Neural progenitor cell (in vitro differentiated cells): ENCODE measurements around the gene PCNP. TPM values are rescaled to one million over a fixed set of nuclear protein-coding genes. Genes with fewer than 3 reads are reported as not detected.
A peak's percentile ranks its signal among the peaks of the same experiment; 100 is the strongest.
"Not testable (repeated sequence)": the region's sequence is repeated elsewhere in the genome, so short reads cannot be mapped to it uniquely, and the experiment has no call there.

Experiments used
- DNase-seq: peaks from one replicate; pipeline ENCODE4 v3.0.0-alpha.2; 2016; ENCODE audit warnings: low spot score
- H2AFZ ChIP-seq: fragments of 200-600 bp; sonication (generic); replicated peaks from 2 replicates; pipeline ENCODE4 v1.6.1; 2016; ENCODE audit warnings: antibody characterized with exemption
- H3F3A ChIP-seq: fragments of 200-600 bp; sonication (generic); 2 replicates; pipeline ENCODE4 v1.6.1; 2016; ENCODE audit warnings: antibody characterized with exemption, low read depth
- H3K27ac ChIP-seq: fragments of 200-600 bp; sonication (generic); 2 replicates; pipeline ENCODE4 v1.5.1; 2016; ENCODE audit warnings: mild to moderate bottlenecking
- H3K27me3 ChIP-seq: fragments of 200-600 bp; sonication (generic); 2 replicates; pipeline ENCODE4 v1.6.1; 2016; ENCODE audit warnings: mild to moderate bottlenecking, moderate library complexity
- H3K36me3 ChIP-seq: fragments of 200-600 bp; sonication (generic); 2 replicates; pipeline ENCODE4 v1.5.1; 2016
- H3K4me1 ChIP-seq: fragments of 200-600 bp; sonication (generic); 2 replicates; pipeline ENCODE4 v1.6.1; 2016; ENCODE audit warnings: mixed run types
- H3K4me2 ChIP-seq: fragments of 200-600 bp; sonication (generic); 2 replicates; pipeline ENCODE4 v1.6.1; 2016
- H3K4me3 ChIP-seq: fragments of 200-600 bp; sonication (generic); 2 replicates; pipeline ENCODE4 v1.5.1; 2016
- H3K79me2 ChIP-seq: fragments of 200-600 bp; sonication (generic); 2 replicates; pipeline ENCODE4 v1.6.1; 2016; ENCODE audit warnings: low read depth
- H3K9ac ChIP-seq: fragments of 200-600 bp; sonication (generic); 2 replicates; pipeline ENCODE4 v1.6.1; 2016
- H3K9me3 ChIP-seq: fragments of 200-600 bp; sonication (generic); 2 replicates; pipeline ENCODE4 v1.5.1; 2016; ENCODE audit warnings: low read depth
- H4K20me1 ChIP-seq: fragments of 200-600 bp; sonication (generic); 2 replicates; pipeline ENCODE4 v1.6.1; 2016; ENCODE audit warnings: low read depth
- H3K27ac Mint-ChIP-seq: 3 replicates; pipeline ENCODE4 v1.8.0; 2021; ENCODE audit warnings: mixed read lengths
- H3K27me3 Mint-ChIP-seq: 2 replicates; pipeline ENCODE4 v1.8.0; 2022; ENCODE audit warnings: low read depth, mild to moderate bottlenecking, inconsistent platforms, moderate library complexity, mixed read lengths; ENCODE audit not compliant: insufficient read depth
- H3K36me3 Mint-ChIP-seq: 3 replicates; pipeline ENCODE4 v1.8.0; 2021; ENCODE audit warnings: mixed read lengths
- H3K4me1 Mint-ChIP-seq: 3 replicates; pipeline ENCODE4 v1.8.0; 2021; ENCODE audit warnings: mixed read lengths
- H3K4me3 Mint-ChIP-seq: 3 replicates; pipeline ENCODE4 v1.8.0; 2021; ENCODE audit warnings: mild to moderate bottlenecking, moderate library complexity, mixed read lengths
- H3K9me3 Mint-ChIP-seq: 3 replicates; pipeline ENCODE4 v1.8.0; 2020; ENCODE audit warnings: mixed read lengths
- EZH2 ChIP-seq: fragments of 200-600 bp; sonication (generic); IDR thresholded peaks from 2 replicates; pipeline ENCODE4 v1.6.1; 2017; ENCODE audit warnings: antibody characterized with exemption, mild to moderate bottlenecking, moderate library complexity
- EZH2phosphoT487 ChIP-seq: fragments of 200-600 bp; sonication (generic); IDR thresholded peaks from 2 replicates; pipeline ENCODE4 v1.6.1; 2017; ENCODE audit warnings: antibody characterized with exemption
- total RNA-seq: library from RNA; depleted of rRNA; stranded (reverse); fragments of >200 nt; gene quantifications from 2 replicates; pipeline ENCODE4 v1.2.3, GENCODE V29; 2015; ENCODE audit warnings: low replicate concordance
- TF ChIP-seq, protein P1 (sequence below): fragments of 200-600 bp; sonication (generic); IDR thresholded peaks from 2 replicates; pipeline ENCODE4 v1.5.1; 2017; ENCODE audit warnings: antibody characterized with exemption, mild to moderate bottlenecking

The PCNP gene
- total RNA-seq, 1 donor from 2014 or later: 248 TPM

DNA sequence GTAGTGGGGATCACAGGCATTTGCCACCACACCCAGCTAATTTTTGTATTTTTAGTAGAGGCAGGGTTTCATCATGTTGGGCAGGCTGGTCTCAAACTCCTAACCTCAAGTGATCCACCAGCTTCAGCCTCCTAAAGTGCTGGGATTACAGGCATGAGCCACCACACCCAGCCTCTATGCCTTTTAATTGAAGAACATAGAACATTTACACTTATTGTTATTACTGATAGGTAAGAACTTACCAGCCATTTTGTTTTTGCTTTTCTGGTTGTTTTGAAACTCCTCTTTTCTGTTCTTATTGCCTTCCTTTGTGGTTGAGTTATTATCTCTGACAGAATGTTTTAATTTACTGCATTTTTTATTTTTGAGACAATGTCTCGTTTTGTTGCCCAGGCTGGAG, 29.2 kb downstream of the PCNP start:
- no peak for DNase-seq
- Mint-ChIP-seq H3K36me3 (peaks cover 4% of the 10 kb centered on the region), H3K27ac (no peak overlapping the region), H3K4me3 (no peak overlapping the region), H3K27me3 (peaks cover 8% of the 10 kb centered on the region), H3K9me3 (no peaks in the 10 kb centered on the region), H3K4me1 (no peaks in the 10 kb centered on the region)
- Histone ChIP-seq H3F3A (peaks cover 7% of the 10 kb centered on the region), H4K20me1 (no peaks in the 10 kb centered on the region), H3K79me2 (no peaks in the 10 kb centered on the region), H3K9ac (no peak overlapping the region), H3K4me2 (no peak overlapping the region), H3K27me3 (no peaks in the 10 kb centered on the region), H3K36me3 (no peaks in the 10 kb centered on the region), H2AFZ (no peak overlapping the region), H3K27ac (no peak overlapping the region), H3K4me1 (no peaks in the 10 kb centered on the region), H3K4me3 (no peak overlapping the region), H3K9me3 (no peaks in the 10 kb centered on the region)
- TF ChIP-seq EZH2phosphoT487: no peak
- TF ChIP-seq EZH2: no peak
- TF ChIP-seq, protein P1, sequence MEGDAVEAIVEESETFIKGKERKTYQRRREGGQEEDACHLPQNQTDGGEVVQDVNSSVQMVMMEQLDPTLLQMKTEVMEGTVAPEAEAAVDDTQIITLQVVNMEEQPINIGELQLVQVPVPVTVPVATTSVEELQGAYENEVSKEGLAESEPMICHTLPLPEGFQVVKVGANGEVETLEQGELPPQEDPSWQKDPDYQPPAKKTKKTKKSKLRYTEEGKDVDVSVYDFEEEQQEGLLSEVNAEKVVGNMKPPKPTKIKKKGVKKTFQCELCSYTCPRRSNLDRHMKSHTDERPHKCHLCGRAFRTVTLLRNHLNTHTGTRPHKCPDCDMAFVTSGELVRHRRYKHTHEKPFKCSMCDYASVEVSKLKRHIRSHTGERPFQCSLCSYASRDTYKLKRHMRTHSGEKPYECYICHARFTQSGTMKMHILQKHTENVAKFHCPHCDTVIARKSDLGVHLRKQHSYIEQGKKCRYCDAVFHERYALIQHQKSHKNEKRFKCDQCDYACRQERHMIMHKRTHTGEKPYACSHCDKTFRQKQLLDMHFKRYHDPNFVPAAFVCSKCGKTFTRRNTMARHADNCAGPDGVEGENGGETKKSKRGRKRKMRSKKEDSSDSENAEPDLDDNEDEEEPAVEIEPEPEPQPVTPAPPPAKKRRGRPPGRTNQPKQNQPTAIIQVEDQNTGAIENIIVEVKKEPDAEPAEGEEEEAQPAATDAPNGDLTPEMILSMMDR: no peak

DNA sequence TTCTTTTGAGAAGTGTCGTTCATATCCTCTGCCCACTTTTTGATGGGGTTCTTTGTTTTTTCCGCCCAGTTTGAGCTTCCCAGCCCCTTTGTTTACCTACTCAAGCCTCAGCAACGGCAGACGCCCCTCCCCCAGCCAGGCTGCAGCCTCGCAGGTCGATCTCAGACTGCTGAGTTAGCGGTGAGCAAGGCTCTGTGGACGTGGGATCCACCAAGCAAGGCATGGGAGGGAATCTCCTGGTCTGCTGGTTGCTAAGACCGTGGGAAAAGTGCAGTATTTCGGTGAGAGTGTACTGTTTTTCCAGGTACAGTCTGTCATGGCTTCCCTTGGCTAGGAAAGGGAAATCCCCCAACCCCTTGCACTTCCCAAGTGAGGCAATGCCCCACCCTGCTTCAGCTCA, 31.4 kb downstream of the PCNP start:
- not testable (repeated sequence) for H3K4me2 ChIP-seq, H3K9ac ChIP-seq, H3K36me3 ChIP-seq, H3K79me2 ChIP-seq, H3K36me3 Mint-ChIP-seq, H3F3A ChIP-seq, H3K9me3 ChIP-seq, DNase-seq, H3K9me3 Mint-ChIP-seq, H3K27me3 Mint-ChIP-seq, H3K4me3 Mint-ChIP-seq, H3K27ac Mint-ChIP-seq, H3K4me3 ChIP-seq, H3K4me1 ChIP-seq, H3K27me3 ChIP-seq, H3K27ac ChIP-seq, H3K4me1 Mint-ChIP-seq, H4K20me1 ChIP-seq
- H2AFZ ChIP-seq: peak overlapping the region; percentile 73

DNA sequence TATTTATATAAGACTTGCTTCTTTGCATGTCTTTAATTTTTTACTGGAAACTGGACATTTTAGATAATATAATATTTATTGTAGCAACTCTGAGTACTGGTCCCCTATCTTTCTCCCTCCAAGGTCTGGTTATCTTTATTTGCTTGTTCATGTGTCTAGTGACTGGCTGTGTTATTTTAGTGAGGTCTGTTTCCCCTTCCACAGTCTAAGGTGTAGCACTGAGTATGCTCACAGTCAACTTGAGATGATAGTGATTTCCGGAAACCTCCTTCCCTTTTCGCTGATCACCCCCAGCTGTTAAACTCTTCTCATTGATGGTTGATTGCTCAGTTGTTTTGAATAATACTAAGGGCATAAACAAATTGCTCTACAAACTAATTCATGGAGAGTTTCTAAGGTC, 37.0 kb downstream of the PCNP start:
- no peaks in the 10 kb centered on the region for H3K9me3 Mint-ChIP-seq
- no peaks in the 10 kb centered on the region for H3K4me1 ChIP-seq
- TF ChIP-seq, protein P1: no peak
- TF ChIP-seq EZH2phosphoT487 (no peak), EZH2 (no peak)
- DNase-seq: no peak
- no peak overlapping the region for H3K27ac Mint-ChIP-seq
- no peak overlapping the region for H2AFZ ChIP-seq
- H3K36me3 Mint-ChIP-seq: no peaks in the 10 kb centered on the region
- no peak overlapping the region for H3K4me3 Mint-ChIP-seq
- H3K79me2 ChIP-seq: no peaks in the 10 kb centered on the region
- H3K27me3 ChIP-seq: no peaks in the 10 kb centered on the region
- no peak overlapping the region for H3K9ac ChIP-seq
- H3F3A ChIP-seq: peaks cover 3% of the 10 kb centered on the region
- no peak overlapping the region for H3K4me3 ChIP-seq
- no peak overlapping the region for H3K27ac ChIP-seq
- no peaks in the 10 kb centered on the region for H3K9me3 ChIP-seq
- no peak overlapping the region for H3K4me2 ChIP-seq
- H3K36me3 ChIP-seq: no peaks in the 10 kb centered on the region
- peaks cover 4% of the 10 kb centered on the region for H3K4me1 Mint-ChIP-seq
- no peaks in the 10 kb centered on the region for H4K20me1 ChIP-seq
- no peaks in the 10 kb centered on the region for H3K27me3 Mint-ChIP-seq

DNA sequence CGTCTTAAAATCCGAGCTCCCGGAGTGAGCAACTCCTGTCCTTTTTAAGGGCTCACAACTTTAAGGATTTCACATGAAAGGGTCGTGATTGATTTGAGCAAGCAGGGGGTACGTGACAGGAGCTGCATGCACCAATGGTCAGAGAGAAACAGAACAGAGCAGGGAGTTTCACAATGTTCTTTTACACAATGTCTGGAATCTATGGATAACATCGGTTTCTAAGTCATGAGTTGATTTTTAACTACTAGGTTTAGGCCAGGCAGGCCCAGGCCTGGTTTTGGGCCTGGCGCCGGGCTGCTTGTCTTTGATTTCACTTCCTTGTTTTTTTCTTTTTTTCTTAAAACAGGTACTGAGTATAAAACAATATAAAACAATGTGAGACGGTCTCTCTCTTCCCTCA, 39.0 kb downstream of the PCNP start:
- H3K27ac Mint-ChIP-seq, H3K27me3 ChIP-seq, H3K9ac ChIP-seq, H2AFZ ChIP-seq, H3K9me3 ChIP-seq, H3K36me3 Mint-ChIP-seq, H3K4me3 ChIP-seq, H3K9me3 Mint-ChIP-seq, H3K4me2 ChIP-seq, H3K4me3 Mint-ChIP-seq, H3K36me3 ChIP-seq, H3K27ac ChIP-seq, H3K27me3 Mint-ChIP-seq, H3K4me1 Mint-ChIP-seq, H3K4me1 ChIP-seq, H3F3A ChIP-seq, H3K79me2 ChIP-seq, H4K20me1 ChIP-seq: not testable (repeated sequence)
- peak; percentile 3 for DNase-seq
